ENCODE results near the gene SPART. TPM values are rescaled to one million over a fixed set of nuclear protein-coding genes. Genes with fewer than 3 reads are reported as not detected.

The SPART gene
- total and polyA plus RNA-seq, 9 of the 15 experiments (the other 6 are each of a cell fraction or from before 2014, with no cell fraction given): 18.7 to 79.0 (median 41.0) TPM

- TF ChIP-seq CEBPG (CRISPR knock-in tag; IDR thresholded peaks at IDR 0.05): peak; percentile 33; the same call in 1 of the 2 replicates
- TF ChIP-seq CEBPG (tag; conservative IDR thresholded peaks at IDR 0.05 in 1 of 2, IDR thresholded peaks at IDR 0.05 in 1 of 2): peak in 1 of 2 experiments; percentile 47; a peak in 2 of 4 replicates
- TF ChIP-seq FOXA3 (CRISPR knock-in tag; conservative IDR thresholded peaks at IDR 0.05 in 1 of 2, IDR thresholded peaks at IDR 0.05 in 1 of 2): peak; percentile 54 to 61; a peak in 2 of 4 replicates
- peak; percentile 57; the same call in 1 of the 2 replicates for TF ChIP-seq PYGO2 (tag; IDR thresholded peaks at IDR 0.05)
- no peak for TF ChIP-seq ZNF583 (CRISPR knock-in tag; IDR thresholded peaks at IDR 0.05)
- no peak for TF ChIP-seq FOXJ3 (CRISPR knock-in tag; IDR thresholded peaks at IDR 0.05)
- no peak for TF ChIP-seq PCBP1 (IDR thresholded peaks at IDR 0.05; ENCODE audit: low read depth, low read length, poor library complexity, severe bottlenecking)
- TF ChIP-seq ZNF444 (CRISPR knock-in tag; IDR thresholded peaks at IDR 0.05): no peak
- peak; percentile 73 for TF ChIP-seq CREB1 (IDR thresholded peaks at IDR 0.05)
- TF ChIP-seq CREB1 (CRISPR knock-in tag; IDR thresholded peaks at IDR 0.05): 0 out of 2 replicates have a peak, but pooled peaks have one; percentile 25
- no peak for TF ChIP-seq CUX1 (CRISPR knock-in tag; IDR thresholded peaks at IDR 0.05)
- no peak for TF ChIP-seq U2AF1 (optimal IDR thresholded peaks at IDR 0.05; ENCODE audit: low read depth, low read length)
- TF ChIP-seq ATF1 (CRISPR knock-in tag; IDR thresholded peaks at IDR 0.05): no peak
- TF ChIP-seq ATF1 (tag; IDR thresholded peaks at IDR 0.05): peak; percentile 82
- TF ChIP-seq CBFA2T3 (IDR thresholded peaks at IDR 0.05): no peak
- TF ChIP-seq NFE2L1 (tag; IDR thresholded peaks at IDR 0.05; ENCODE audit: borderline replicate concordance, low read depth): peak; percentile 66; the same call in 1 of the 2 replicates
- TF ChIP-seq ZNF232 (CRISPR knock-in tag; IDR thresholded peaks at IDR 0.05): no peak
- TF ChIP-seq CXXC5 (CRISPR knock-in tag; IDR thresholded peaks at IDR 0.05): peak; percentile 44; the same call in 1 of the 2 replicates
- TF ChIP-seq GTF2E2 (tag; IDR thresholded peaks at IDR 0.05): peak; percentile 43; the same call in 1 of the 2 replicates
- peak; percentile 74 for TF ChIP-seq ZFX (CRISPR knock-in tag; IDR thresholded peaks at IDR 0.05)
- no peak for TF ChIP-seq PHB (CRISPR knock-in tag; IDR thresholded peaks at IDR 0.05)
Observed at GRCh38 chr13:36345438-36346221, 564 bp downstream of the SPART start (continued).

Measured in K562 (cell line).